ENCODE data around the gene DIMT1. TPM values are rescaled to one million over a fixed set of nuclear protein-coding genes. Genes with fewer than 3 reads are reported as not detected.

The DIMT1 gene
- total RNA-seq, 4 donors from 2014 or later: 18.3 to 34.8 (median 26.4) TPM

DNA sequence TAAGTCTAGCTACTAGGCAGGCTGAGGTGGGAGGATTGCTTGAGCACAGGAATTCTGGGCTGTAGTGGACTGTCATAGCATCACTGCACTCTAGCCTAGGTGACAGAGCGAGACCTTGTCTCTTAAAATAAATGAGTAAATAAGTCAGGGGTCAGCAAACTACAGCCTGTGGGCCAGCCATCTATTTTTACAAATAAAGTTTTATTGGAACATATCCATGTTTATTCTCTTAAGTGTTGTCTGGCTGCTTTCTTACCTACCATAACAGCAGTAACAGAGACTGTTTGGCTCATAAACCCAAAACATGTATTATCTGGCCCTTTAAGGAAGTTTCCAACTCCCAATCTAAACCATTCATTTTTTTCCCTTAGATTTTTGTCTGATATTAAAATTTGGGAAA, 29.6 kb downstream of the DIMT1 start:
- peaks cover 43 to 75% (median 50%) of the 10 kb centered on the region in 4 donors for H3K36me3 ChIP-seq

DNA sequence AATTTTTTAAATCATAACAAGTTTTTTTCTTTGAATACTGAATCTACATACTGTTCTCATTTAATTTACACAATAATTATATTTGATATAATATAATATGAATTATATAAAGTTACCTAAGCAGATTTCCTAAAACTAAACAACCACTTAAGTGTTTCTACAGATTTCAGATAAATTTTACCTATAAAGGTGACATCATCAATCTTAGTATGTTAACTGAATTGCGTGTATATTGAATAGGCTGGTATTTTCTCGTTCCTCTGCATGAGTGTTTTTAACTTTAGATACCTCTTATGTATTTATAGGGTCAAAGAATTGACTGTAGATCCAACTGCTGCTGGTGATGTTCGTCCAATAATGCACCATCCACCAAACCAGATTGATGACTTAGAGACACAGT, 30.3 kb downstream of the DIMT1 start:
- WGBS: 99% methylated on average over 3 of the region's 3 CpGs
- Histone ChIP-seq H3K4me1 (no peaks in the 10 kb centered on the region), H3K4me3 (no peak overlapping the region), H3K36me3 (peaks cover 36 to 75% (median 45%) of the 10 kb centered on the region in 4 donors), H3K27me3 (no peaks in the 10 kb centered on the region), H3K27ac (replicated peaks in 1 of 4) (no peak overlapping the region), H3K9me3 (no peaks in the 10 kb centered on the region)
- intact Hi-C loops (cut with DNase I): no loop called here
- DNase-seq (ENCODE audit: extremely low spot score): no peak
- TF ChIP-seq POLR2A (IDR thresholded peaks at IDR 0.05; ENCODE audit: low read depth) (no peak), EP300 (IDR thresholded peaks at IDR 0.05) (no peak), POLR2AphosphoS5 (IDR thresholded peaks at IDR 0.05) (no peak)
- TF ChIP-seq, protein P1, sequence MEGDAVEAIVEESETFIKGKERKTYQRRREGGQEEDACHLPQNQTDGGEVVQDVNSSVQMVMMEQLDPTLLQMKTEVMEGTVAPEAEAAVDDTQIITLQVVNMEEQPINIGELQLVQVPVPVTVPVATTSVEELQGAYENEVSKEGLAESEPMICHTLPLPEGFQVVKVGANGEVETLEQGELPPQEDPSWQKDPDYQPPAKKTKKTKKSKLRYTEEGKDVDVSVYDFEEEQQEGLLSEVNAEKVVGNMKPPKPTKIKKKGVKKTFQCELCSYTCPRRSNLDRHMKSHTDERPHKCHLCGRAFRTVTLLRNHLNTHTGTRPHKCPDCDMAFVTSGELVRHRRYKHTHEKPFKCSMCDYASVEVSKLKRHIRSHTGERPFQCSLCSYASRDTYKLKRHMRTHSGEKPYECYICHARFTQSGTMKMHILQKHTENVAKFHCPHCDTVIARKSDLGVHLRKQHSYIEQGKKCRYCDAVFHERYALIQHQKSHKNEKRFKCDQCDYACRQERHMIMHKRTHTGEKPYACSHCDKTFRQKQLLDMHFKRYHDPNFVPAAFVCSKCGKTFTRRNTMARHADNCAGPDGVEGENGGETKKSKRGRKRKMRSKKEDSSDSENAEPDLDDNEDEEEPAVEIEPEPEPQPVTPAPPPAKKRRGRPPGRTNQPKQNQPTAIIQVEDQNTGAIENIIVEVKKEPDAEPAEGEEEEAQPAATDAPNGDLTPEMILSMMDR (IDR thresholded peaks at IDR 0.05): no peak

More for the DNA sequence above, 29.6 kb downstream of the DIMT1 start:
- intact Hi-C loops (cut with DNase I): no loop called here
- Histone ChIP-seq H3K4me3 (no peak overlapping the region), H3K9me3 (no peaks in the 10 kb centered on the region), H3K27ac (replicated peaks in 1 of 4) (no peak overlapping the region), H3K4me1 (no peaks in the 10 kb centered on the region), H3K27me3 (no peaks in the 10 kb centered on the region)
- 96% methylated on average over 1 of the region's 1 CpG for WGBS
- no peak for DNase-seq (ENCODE audit: extremely low spot score)
- TF ChIP-seq, protein P1 (IDR thresholded peaks at IDR 0.05): no peak
- no peak for TF ChIP-seq POLR2AphosphoS5 (IDR thresholded peaks at IDR 0.05)
- TF ChIP-seq POLR2A (IDR thresholded peaks at IDR 0.05; ENCODE audit: low read depth): no peak
- no peak for TF ChIP-seq EP300 (IDR thresholded peaks at IDR 0.05)

DNA sequence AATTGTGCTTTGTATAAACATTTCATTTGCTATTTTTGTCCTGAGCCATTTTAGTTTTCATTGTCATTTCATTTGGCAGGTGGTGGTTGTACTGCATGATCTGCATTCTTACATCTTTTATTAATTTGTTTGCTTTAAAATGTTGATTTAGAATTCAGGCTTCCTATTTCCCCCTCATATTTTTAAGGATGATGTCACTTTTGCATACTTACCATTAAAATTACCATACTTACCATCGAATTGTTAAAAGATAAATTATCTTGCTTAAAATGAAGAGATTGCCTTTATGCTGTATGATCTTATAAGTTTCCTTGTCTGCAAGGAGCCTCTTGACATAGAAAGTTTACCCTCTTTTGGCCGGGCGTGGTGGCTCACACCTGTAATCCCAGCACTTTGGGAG, 31.1 kb downstream of the DIMT1 start:
- Histone ChIP-seq H3K27me3 (no peaks in the 10 kb centered on the region), H3K27ac (replicated peaks in 1 of 4) (no peak overlapping the region), H3K36me3 (peaks cover 30 to 75% (median 39%) of the 10 kb centered on the region in 4 donors), H3K9me3 (no peaks in the 10 kb centered on the region), H3K4me1 (no peaks in the 10 kb centered on the region), H3K4me3 (no peak overlapping the region)
- no peak for DNase-seq (ENCODE audit: extremely low spot score)
- TF ChIP-seq POLR2AphosphoS5 (IDR thresholded peaks at IDR 0.05): no peak
- TF ChIP-seq, protein P1 (IDR thresholded peaks at IDR 0.05): no peak
- no peak for TF ChIP-seq POLR2A (IDR thresholded peaks at IDR 0.05; ENCODE audit: low read depth)
- no peak for TF ChIP-seq EP300 (IDR thresholded peaks at IDR 0.05)
- intact Hi-C loops (cut with DNase I): no loop called here
- WGBS: 99% methylated on average over 3 of the region's 3 CpGs

DNA sequence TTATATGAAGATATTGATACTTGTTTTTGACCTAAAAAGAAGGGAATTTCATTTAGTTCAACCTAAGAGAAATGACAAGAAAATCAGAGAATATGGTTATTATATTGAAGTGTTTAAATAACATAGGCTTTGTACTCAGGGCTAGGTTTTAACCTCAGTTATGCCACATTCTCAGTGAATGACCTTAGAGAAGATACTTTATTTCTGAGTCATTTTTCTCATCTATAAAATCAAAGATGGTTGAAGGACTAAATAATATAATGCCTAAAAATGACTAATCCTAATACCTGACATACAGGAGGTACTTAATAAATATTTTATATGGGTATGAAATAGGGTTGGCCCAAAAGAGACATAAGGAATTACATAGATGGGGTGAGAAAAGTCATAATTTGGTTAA, 32.3 kb downstream of the DIMT1 start:
- H3K4me3 ChIP-seq: no peak overlapping the region
- DNase-seq (ENCODE audit: extremely low spot score): no peak
- intact Hi-C loops (cut with DNase I): no loop called here
- H3K36me3 ChIP-seq: peaks cover 22 to 75% (median 35%) of the 10 kb centered on the region in 4 donors
- no peak overlapping the region for H3K27ac ChIP-seq (replicated peaks in 1 of 4)
- TF ChIP-seq POLR2AphosphoS5 (IDR thresholded peaks at IDR 0.05) (no peak), EP300 (IDR thresholded peaks at IDR 0.05) (no peak), POLR2A (IDR thresholded peaks at IDR 0.05; ENCODE audit: low read depth) (no peak)
- TF ChIP-seq, protein P1 (IDR thresholded peaks at IDR 0.05): no peak
- H3K9me3 ChIP-seq: no peaks in the 10 kb centered on the region
- H3K4me1 ChIP-seq: no peaks in the 10 kb centered on the region
- no peaks in the 10 kb centered on the region for H3K27me3 ChIP-seq

DNA sequence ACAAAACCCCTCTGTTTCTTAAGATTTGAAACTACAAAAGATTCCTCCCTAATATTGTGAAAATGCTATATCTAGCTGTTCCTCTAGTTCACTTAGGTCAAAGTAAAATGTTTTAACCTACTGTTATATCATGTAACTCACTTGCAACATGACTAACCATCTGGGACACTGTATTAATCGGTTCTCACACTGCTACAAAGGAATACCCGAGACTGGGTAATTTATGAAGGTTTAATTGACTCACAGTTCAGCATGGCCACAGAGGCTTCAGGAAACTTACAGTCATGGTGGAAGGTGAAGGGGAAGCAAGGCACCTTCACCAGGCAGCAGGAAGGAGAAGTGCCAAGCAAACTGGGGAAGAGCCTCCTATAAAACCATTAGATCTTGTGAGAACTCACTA, 34.7 kb downstream of the DIMT1 start:
- H3K4me1 ChIP-seq: no peaks in the 10 kb centered on the region
- H3K36me3 ChIP-seq: peaks cover 26 to 75% (median 37%) of the 10 kb centered on the region in 4 donors
- no peak for TF ChIP-seq EP300 (IDR thresholded peaks at IDR 0.05)
- TF ChIP-seq POLR2AphosphoS5 (IDR thresholded peaks at IDR 0.05): no peak
- TF ChIP-seq POLR2A (IDR thresholded peaks at IDR 0.05; ENCODE audit: low read depth): no peak
- TF ChIP-seq, protein P1 (IDR thresholded peaks at IDR 0.05): no peak
- no peak overlapping the region for H3K27ac ChIP-seq (replicated peaks in 1 of 4)
- H3K4me3 ChIP-seq: no peak overlapping the region
- no peaks in the 10 kb centered on the region for H3K27me3 ChIP-seq
- 93% methylated on average over 2 of the region's 2 CpGs for WGBS
- DNase-seq (ENCODE audit: extremely low spot score): no peak
- intact Hi-C loops (cut with DNase I): no loop called here
- no peaks in the 10 kb centered on the region for H3K9me3 ChIP-seq

Data from esophagus muscularis mucosa (tissue), 4 donors.